Prostate gland (tissue), 2 donors: ENCODE results near the gene TMEM220. TPM values are rescaled to one million over a fixed set of nuclear protein-coding genes. Genes with fewer than 3 reads are reported as not detected.

Source experiments
- DNase-seq: peaks from one replicate; pipeline ENCODE4 v3.0.0-alpha.2; 2019; ENCODE audit warnings: low spot score
- H3K27ac ChIP-seq, 2 donors: fragments of 200-600 bp; sonication (generic); 2 replicates each; pipeline ENCODE4 v1.5.1; 2017 to 2019
- H3K27me3 ChIP-seq: fragments of 200-600 bp; sonication (generic); replicated peaks from 2 replicates; pipeline ENCODE4 v1.5.1; 2019; ENCODE audit not compliant: insufficient read depth
- H3K36me3 ChIP-seq, 2 donors: fragments of 200-600 bp; sonication (generic); 1 replicate in 1 of 2; 2 replicates in 1 of 2; pipeline versions ENCODE4 v1.5.1 to v1.8.1; 2017 to 2019
- H3K4me1 ChIP-seq: fragments of 200-600 bp; sonication (generic); replicated peaks from 2 replicates; pipeline ENCODE4 v1.5.1; 2019
- H3K4me3 ChIP-seq, 2 donors: fragments of 200-600 bp; sonication (generic); 2 replicates each; pipeline ENCODE4 v1.5.1; 2017 to 2019
- H3K9me3 ChIP-seq: fragments of 200-600 bp; sonication (generic); 2 replicates; pipeline ENCODE4 v1.5.1; 2017
- POLR2A ChIP-seq: fragments of 450-650 bp; IDR thresholded peaks from one replicate; pipeline ENCODE4 v1.6.1; 2016; ENCODE audit warnings: antibody characterized with exemption, mild to moderate bottlenecking
- POLR2AphosphoS5 ChIP-seq: sonication (generic); formaldehyde crosslinking; IDR thresholded peaks from one replicate; pipeline ENCODE4 v1.6.1; 2017; ENCODE audit warnings: antibody characterized with exemption
- WGBS: methylation state at CpG from one replicate; pipeline ENCODE4 v1.1.5; 2018; 5-methylcytosine and 5-hydroxymethylcytosine counted together
- intact Hi-C: fragments of 100-400 bp; cut with DNase I; formaldehyde crosslinking; loops from one replicate; pipeline ENCODE4 v1.14.2; 2022
- total RNA-seq, 2 donors: library from RNA; depleted of rRNA; stranded (reverse); fragments of >200 nt; gene quantifications; one replicate each; pipeline ENCODE4 v1.1.0, GENCODE V29; 2016
- TF ChIP-seq, protein P1 (sequence below), 4 experiments: fragments of 200-600 bp in 2 of 4; fragments of 450-650 bp in 2 of 4; sonication (generic) in 2 of 4; IDR thresholded peaks; 1 replicate in 3 of 4; 2 replicates in 1 of 4; pipeline ENCODE4 v1.5.1; 2016 to 2019; ENCODE audit warnings: antibody characterized with exemption in 4 of 4, mild to moderate bottlenecking in 2 of 4, moderate library complexity in 2 of 4

The TMEM220 gene
- total RNA-seq, 2 donors from 2014 or later, result 18.4 to 30.1 TPM

DNA sequence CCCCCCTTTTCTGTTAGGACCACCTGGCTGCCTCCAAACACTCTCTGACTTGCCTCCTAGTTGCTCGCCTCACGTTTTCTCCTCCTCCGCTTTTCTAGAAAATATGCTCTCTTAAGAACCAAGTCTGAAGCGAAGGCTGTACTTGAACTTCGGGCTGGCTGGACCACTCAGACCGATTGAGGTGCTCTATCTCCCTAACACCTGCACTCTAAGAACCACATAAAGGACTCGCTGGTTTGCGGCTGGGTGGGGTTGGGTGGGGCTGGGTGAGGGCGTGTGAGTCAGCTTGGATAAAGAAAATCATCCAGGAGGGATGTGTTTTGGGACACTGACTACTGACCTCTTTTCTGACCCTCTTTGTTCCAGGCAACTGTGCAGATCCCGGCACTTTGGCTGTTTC lies 22.9 kb upstream of the TMEM220 start:
- Histone ChIP-seq H3K4me3 (no peak overlapping the region), H3K4me1 (no peaks in the 10 kb centered on the region)
- whole genome bisulfite sequencing, result 85% methylated on average over 10 of the region's 10 CpGs

GRCh38 chr17:10751563-10751962 lies 21.7 kb upstream of the TMEM220 start:
- intact Hi-C loops, result no loop called here
- Histone ChIP-seq H3K36me3 (no peaks in the 10 kb centered on the region), H3K4me1 (no peaks in the 10 kb centered on the region), H3K27me3 (no peaks in the 10 kb centered on the region), H3K27ac (no peak overlapping the region), H3K4me3 (no peak overlapping the region), H3K9me3 (no peaks in the 10 kb centered on the region)
- TF ChIP-seq POLR2A, result no peak
- no peak for TF ChIP-seq POLR2AphosphoS5
- TF ChIP-seq, protein P1, sequence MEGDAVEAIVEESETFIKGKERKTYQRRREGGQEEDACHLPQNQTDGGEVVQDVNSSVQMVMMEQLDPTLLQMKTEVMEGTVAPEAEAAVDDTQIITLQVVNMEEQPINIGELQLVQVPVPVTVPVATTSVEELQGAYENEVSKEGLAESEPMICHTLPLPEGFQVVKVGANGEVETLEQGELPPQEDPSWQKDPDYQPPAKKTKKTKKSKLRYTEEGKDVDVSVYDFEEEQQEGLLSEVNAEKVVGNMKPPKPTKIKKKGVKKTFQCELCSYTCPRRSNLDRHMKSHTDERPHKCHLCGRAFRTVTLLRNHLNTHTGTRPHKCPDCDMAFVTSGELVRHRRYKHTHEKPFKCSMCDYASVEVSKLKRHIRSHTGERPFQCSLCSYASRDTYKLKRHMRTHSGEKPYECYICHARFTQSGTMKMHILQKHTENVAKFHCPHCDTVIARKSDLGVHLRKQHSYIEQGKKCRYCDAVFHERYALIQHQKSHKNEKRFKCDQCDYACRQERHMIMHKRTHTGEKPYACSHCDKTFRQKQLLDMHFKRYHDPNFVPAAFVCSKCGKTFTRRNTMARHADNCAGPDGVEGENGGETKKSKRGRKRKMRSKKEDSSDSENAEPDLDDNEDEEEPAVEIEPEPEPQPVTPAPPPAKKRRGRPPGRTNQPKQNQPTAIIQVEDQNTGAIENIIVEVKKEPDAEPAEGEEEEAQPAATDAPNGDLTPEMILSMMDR (IDR thresholded peaks at IDR 0.05), result no peak
- WGBS, result 88% methylated on average over 3 of the region's 3 CpGs
- no peak for DNase-seq

More for the DNA sequence above, 22.9 kb upstream of the TMEM220 start:
- Histone ChIP-seq H3K27ac (no peak overlapping the region), H3K27me3 (no peaks in the 10 kb centered on the region), H3K36me3 (no peaks in the 10 kb centered on the region), H3K9me3 (no peaks in the 10 kb centered on the region)
- no peak for DNase-seq
- no peak for TF ChIP-seq POLR2AphosphoS5
- TF ChIP-seq, protein P1 (IDR thresholded peaks at IDR 0.05), result no peak
- TF ChIP-seq POLR2A, result no peak
- intact Hi-C loops, result no loop called here

DNA sequence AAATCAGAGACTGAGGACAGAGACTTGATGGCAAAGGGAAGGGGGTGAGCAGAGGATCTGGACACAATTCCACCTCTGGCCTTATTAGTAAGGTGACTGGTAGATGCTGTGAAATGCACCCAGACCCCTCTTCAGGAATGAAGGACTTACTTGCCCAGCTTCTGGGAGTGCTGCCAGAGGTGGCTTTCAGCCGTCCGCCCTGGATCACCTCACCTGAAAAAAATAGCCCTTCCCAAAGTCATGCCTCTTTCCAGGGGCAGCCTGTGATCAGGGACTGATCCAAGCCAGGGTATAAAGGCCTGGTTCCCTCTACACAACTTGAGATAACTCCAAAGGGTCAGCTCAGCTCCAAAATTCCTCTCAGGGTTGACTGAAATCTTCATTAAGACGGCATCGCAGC lies 20.4 kb upstream of the TMEM220 start:
- intact Hi-C loops, result no loop called here
- TF ChIP-seq POLR2AphosphoS5 (no peak), POLR2A (no peak)
- TF ChIP-seq, protein P1 (IDR thresholded peaks at IDR 0.05), result no peak
- no peak overlapping the region for H3K4me3 ChIP-seq
- no peak overlapping the region for H3K27ac ChIP-seq
- WGBS, result 95% methylated on average over 4 of the region's 4 CpGs
- no peaks in the 10 kb centered on the region for H3K4me1 ChIP-seq
- no peak for DNase-seq
- H3K9me3 ChIP-seq, result no peaks in the 10 kb centered on the region
- H3K36me3 ChIP-seq, result no peaks in the 10 kb centered on the region
- no peaks in the 10 kb centered on the region for H3K27me3 ChIP-seq

- TF ChIP-seq POLR2A (no peak), POLR2AphosphoS5 (no peak)
- TF ChIP-seq, protein P1 (IDR thresholded peaks at IDR 0.05), result no peak
- Histone ChIP-seq H3K27me3 (no peaks in the 10 kb centered on the region), H3K9me3 (no peaks in the 10 kb centered on the region), H3K4me1 (no peaks in the 10 kb centered on the region), H3K36me3 (no peaks in the 10 kb centered on the region), H3K27ac (no peak overlapping the region), H3K4me3 (no peak overlapping the region)
- whole genome bisulfite sequencing, result 61% methylated on average over 9 of the region's 9 CpGs
- intact Hi-C loops, result no loop called here
- DNase-seq, result no peak
Observed at GRCh38 chr17:10748531-10749181, 18.8 kb upstream of the TMEM220 start.

DNA sequence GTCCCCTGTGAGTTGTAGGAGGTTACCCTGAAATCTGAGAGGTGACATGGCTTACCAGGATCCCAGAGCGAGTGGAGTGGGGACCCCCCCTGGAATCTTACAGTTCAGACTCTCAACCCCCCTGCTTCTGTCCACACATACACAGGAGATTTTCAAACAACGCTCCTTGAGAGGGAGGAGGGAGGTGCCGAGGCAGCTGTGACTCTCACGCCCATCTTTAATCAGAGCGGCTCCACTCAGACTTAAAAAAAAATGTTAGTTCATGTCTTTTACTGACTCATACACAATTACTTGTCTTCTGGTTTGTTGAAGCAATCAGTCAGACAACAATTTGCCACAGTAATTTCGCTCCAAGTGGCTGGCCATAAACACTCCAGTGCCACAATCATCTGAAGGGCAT lies 15.4 kb upstream of the TMEM220 start:
- no peak overlapping the region for H3K27ac ChIP-seq
- no peak for DNase-seq
- no peaks in the 10 kb centered on the region for H3K4me1 ChIP-seq
- H3K27me3 ChIP-seq, result no peaks in the 10 kb centered on the region
- TF ChIP-seq POLR2AphosphoS5 (no peak), POLR2A (no peak)
- TF ChIP-seq, protein P1 (IDR thresholded peaks at IDR 0.05), result no peak
- H3K4me3 ChIP-seq, result no peak overlapping the region
- 65% methylated on average over 6 of the region's 6 CpGs for WGBS
- H3K9me3 ChIP-seq, result no peaks in the 10 kb centered on the region
- intact Hi-C loops, result no loop called here
- no peaks in the 10 kb centered on the region for H3K36me3 ChIP-seq
